WTC11 (cell line): ENCODE measurements around the gene SLC8B1.

ENCODE experiments used
- CREB1 ChIP-seq: sonication (generic); formaldehyde crosslinking; IDR thresholded peaks from 2 replicates; pipeline ENCODE4 v1.8.0; 2023; ENCODE audit warnings: mild to moderate bottlenecking, missing genetic modification reagents
- CTCF ChIP-seq: fragments of 200-600 bp; IDR thresholded peaks from 2 replicates; pipeline ENCODE4 v1.8.0; 2022; ENCODE audit warnings: antibody characterized with exemption
- KAT7 ChIP-seq: sonication (generic); formaldehyde crosslinking; IDR thresholded peaks from 2 replicates; pipeline ENCODE4 v1.8.1; 2023; ENCODE audit warnings: missing genetic modification reagents, mild to moderate bottlenecking, borderline replicate concordance

GRCh38 chr12:113358381-113359132, 23.6 kb upstream of the SLC8B1 start, which contains the start of gene PLBD2:
- TF ChIP-seq KAT7 (peak; percentile 97), CTCF (no peak), CREB1 (no peak)
